Measurements from ENCODE around the gene ATOH1.

DNA sequence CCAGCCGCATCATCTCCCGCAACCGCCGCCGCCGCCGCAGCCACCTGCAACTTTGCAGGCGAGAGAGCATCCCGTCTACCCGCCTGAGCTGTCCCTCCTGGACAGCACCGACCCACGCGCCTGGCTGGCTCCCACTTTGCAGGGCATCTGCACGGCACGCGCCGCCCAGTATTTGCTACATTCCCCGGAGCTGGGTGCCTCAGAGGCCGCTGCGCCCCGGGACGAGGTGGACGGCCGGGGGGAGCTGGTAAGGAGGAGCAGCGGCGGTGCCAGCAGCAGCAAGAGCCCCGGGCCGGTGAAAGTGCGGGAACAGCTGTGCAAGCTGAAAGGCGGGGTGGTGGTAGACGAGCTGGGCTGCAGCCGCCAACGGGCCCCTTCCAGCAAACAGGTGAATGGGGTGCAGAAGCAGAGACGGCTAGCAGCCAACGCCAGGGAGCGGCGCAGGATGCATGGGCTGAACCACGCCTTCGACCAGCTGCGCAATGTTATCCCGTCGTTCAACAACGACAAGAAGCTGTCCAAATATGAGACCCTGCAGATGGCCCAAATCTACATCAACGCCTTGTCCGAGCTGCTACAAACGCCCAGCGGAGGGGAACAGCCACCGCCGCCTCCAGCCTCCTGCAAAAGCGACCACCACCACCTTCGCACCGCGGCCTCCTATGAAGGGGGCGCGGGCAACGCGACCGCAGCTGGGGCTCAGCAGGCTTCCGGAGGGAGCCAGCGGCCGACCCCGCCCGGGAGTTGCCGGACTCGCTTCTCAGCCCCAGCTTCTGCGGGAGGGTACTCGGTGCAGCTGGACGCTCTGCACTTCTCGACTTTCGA is 654 bp downstream of the ATOH1 start:
- TF ChIP-seq, protein P1, sequence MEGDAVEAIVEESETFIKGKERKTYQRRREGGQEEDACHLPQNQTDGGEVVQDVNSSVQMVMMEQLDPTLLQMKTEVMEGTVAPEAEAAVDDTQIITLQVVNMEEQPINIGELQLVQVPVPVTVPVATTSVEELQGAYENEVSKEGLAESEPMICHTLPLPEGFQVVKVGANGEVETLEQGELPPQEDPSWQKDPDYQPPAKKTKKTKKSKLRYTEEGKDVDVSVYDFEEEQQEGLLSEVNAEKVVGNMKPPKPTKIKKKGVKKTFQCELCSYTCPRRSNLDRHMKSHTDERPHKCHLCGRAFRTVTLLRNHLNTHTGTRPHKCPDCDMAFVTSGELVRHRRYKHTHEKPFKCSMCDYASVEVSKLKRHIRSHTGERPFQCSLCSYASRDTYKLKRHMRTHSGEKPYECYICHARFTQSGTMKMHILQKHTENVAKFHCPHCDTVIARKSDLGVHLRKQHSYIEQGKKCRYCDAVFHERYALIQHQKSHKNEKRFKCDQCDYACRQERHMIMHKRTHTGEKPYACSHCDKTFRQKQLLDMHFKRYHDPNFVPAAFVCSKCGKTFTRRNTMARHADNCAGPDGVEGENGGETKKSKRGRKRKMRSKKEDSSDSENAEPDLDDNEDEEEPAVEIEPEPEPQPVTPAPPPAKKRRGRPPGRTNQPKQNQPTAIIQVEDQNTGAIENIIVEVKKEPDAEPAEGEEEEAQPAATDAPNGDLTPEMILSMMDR (conservative IDR thresholded peaks at IDR 0.05; ENCODE audit: low read length) = no peak
- no peak for TF ChIP-seq EZH2phosphoT487 (IDR thresholded peaks at IDR 0.05; ENCODE audit: borderline replicate concordance, low read depth, low read length)
